Esophagus squamous epithelium (tissue), 4 donors: ENCODE measurements around the gene SGCG.

Experiments
- CTCF ChIP-seq, 6 experiments: fragments of 450-650 bp in 4 of 6; fragments of 200-600 bp in 2 of 6; sonication (generic) in 2 of 6; IDR thresholded peaks; one replicate each; pipeline ENCODE4 v1.5.1; 2016 to 2019; ENCODE audit warnings: antibody characterized with exemption in 6 of 6, mild to moderate bottlenecking in 4 of 6, moderate library complexity in 4 of 6
- POLR2A ChIP-seq, 4 donors: fragments of 450-650 bp; IDR thresholded peaks; one replicate each; pipeline ENCODE4 v1.6.1; 2017; ENCODE audit warnings: antibody characterized with exemption in 4 of 4, mild to moderate bottlenecking in 4 of 4, moderate library complexity in 3 of 4

GRCh38 chr13:23347601-23348000 is 166.8 kb downstream of the SGCG start:
- TF ChIP-seq CTCF (IDR thresholded peaks at IDR 0.05) (no peak), POLR2A (IDR thresholded peaks at IDR 0.05) (no peak)
